Activated T-helper 2 cell treated with anti-CD3 and anti-CD28 coated beads, Interferon-gamma antibody, Interleukin-2, Interleukin-4, amounts not matched to agents 10 μg/mL and 5 μg/mL and 100 μg/mL, durations not matched to agents 14 hours and 24 hours and 36 hours (primary cell): ENCODE measurements around the gene POU2AF1. TPM values are rescaled to one million over a fixed set of nuclear protein-coding genes. Genes with fewer than 3 reads are reported as not detected.
"Not testable (repeated sequence)": the region's sequence is repeated elsewhere in the genome, so short reads cannot be mapped to it uniquely, and the experiment has no call there.

Experiments
- DNase-seq: peaks from one replicate; pipeline ENCODE4 v3.0.0; 2021; ENCODE audit warnings: low spot score
- H3K27ac Mint-ChIP-seq: one replicate; pipeline ENCODE4 v1.8.0; 2021; ENCODE audit warnings: mixed read lengths
- H3K27me3 Mint-ChIP-seq: one replicate; pipeline ENCODE4 v1.8.0; 2021; ENCODE audit warnings: low read depth, mixed read lengths
- H3K36me3 Mint-ChIP-seq: one replicate; pipeline ENCODE4 v1.8.0; 2021; ENCODE audit warnings: low read depth, mixed read lengths
- H3K4me1 Mint-ChIP-seq: one replicate; pipeline ENCODE4 v1.8.0; 2021; ENCODE audit warnings: low read depth, mixed read lengths
- H3K4me3 Mint-ChIP-seq: one replicate; pipeline ENCODE4 v1.8.0; 2021; ENCODE audit warnings: low read depth, mild to moderate bottlenecking, moderate library complexity, mixed read lengths
- H3K9me3 Mint-ChIP-seq: one replicate; pipeline ENCODE4 v1.8.0; 2021; ENCODE audit warnings: mixed read lengths
- intact Hi-C: fragments of 100-400 bp; cut with micrococcal nuclease; formaldehyde crosslinking; loops from one replicate; pipeline ENCODE4 v1.15.1; 2023
- total RNA-seq: library from RNA; stranded (reverse); gene quantifications from 2 replicates; pipeline ENCODE4 v1.2.3, GENCODE V29; 2022

The POU2AF1 gene
- total RNA-seq, 1 donor from 2014 or later = 35.2 TPM

- Mint-ChIP-seq H3K9me3 (no peaks in the 10 kb centered on the region), H3K27me3 (peaks cover 9% of the 10 kb centered on the region), H3K4me1 (no peaks in the 10 kb centered on the region), H3K36me3 (no peaks in the 10 kb centered on the region), H3K4me3 (no peak overlapping the region), H3K27ac (no peak overlapping the region)
- intact Hi-C loops = no loop called here
- DNase-seq = no peak
Observed at GRCh38 chr11:111322534-111322933, 56.5 kb downstream of the POU2AF1 start.

GRCh38 chr11:111320728-111321568 is 58.1 kb downstream of the POU2AF1 start:
- DNase-seq = no peak
- no peaks in the 10 kb centered on the region for H3K36me3 Mint-ChIP-seq
- H3K9me3 Mint-ChIP-seq = no peaks in the 10 kb centered on the region
- H3K4me1 Mint-ChIP-seq = no peaks in the 10 kb centered on the region
- no peak overlapping the region for H3K27ac Mint-ChIP-seq
- H3K4me3 Mint-ChIP-seq = no peak overlapping the region
- peaks cover 10% of the 10 kb centered on the region for H3K27me3 Mint-ChIP-seq
- intact Hi-C loops = no loop called here

- H3K9me3 Mint-ChIP-seq, H3K27me3 Mint-ChIP-seq, H3K27ac Mint-ChIP-seq, H3K4me3 Mint-ChIP-seq, DNase-seq, intact Hi-C loops, H3K4me1 Mint-ChIP-seq, H3K36me3 Mint-ChIP-seq: not testable (repeated sequence)
Observed at GRCh38 chr11:111320199-111320598, 58.9 kb downstream of the POU2AF1 start.

GRCh38 chr11:111319296-111319695 is 59.8 kb downstream of the POU2AF1 start:
- H3K27me3 Mint-ChIP-seq = peaks cover 13% of the 10 kb centered on the region
- H3K36me3 Mint-ChIP-seq = no peaks in the 10 kb centered on the region
- H3K9me3 Mint-ChIP-seq = no peaks in the 10 kb centered on the region
- H3K4me3 Mint-ChIP-seq = no peak overlapping the region
- intact Hi-C loops = no loop called here
- DNase-seq = no peak
- no peaks in the 10 kb centered on the region for H3K4me1 Mint-ChIP-seq
- H3K27ac Mint-ChIP-seq = no peak overlapping the region

GRCh38 chr11:111312076-111312475 is 67.0 kb downstream of the POU2AF1 start:
- no peaks in the 10 kb centered on the region for H3K36me3 Mint-ChIP-seq
- no peaks in the 10 kb centered on the region for H3K4me1 Mint-ChIP-seq
- H3K27me3 Mint-ChIP-seq = peaks cover 20% of the 10 kb centered on the region
- DNase-seq = no peak
- no peak overlapping the region for H3K4me3 Mint-ChIP-seq
- intact Hi-C loops = no loop called here
- peaks cover 4% of the 10 kb centered on the region for H3K9me3 Mint-ChIP-seq
- no peak overlapping the region for H3K27ac Mint-ChIP-seq

GRCh38 chr11:111310723-111311122 is 68.4 kb downstream of the POU2AF1 start:
- Mint-ChIP-seq H3K4me3 (no peak overlapping the region), H3K4me1 (no peaks in the 10 kb centered on the region), H3K9me3 (peaks cover 4% of the 10 kb centered on the region), H3K36me3 (no peaks in the 10 kb centered on the region), H3K27ac (no peak overlapping the region), H3K27me3 (peaks cover 29% of the 10 kb centered on the region)
- intact Hi-C loops = no loop called here
- no peak for DNase-seq

GRCh38 chr11:111310088-111310487 is 69.0 kb downstream of the POU2AF1 start:
- Mint-ChIP-seq H3K9me3 (peaks cover 4% of the 10 kb centered on the region), H3K4me1 (no peaks in the 10 kb centered on the region)

GRCh38 chr11:111309215-111309915 is 69.7 kb downstream of the POU2AF1 start:
- Mint-ChIP-seq H3K4me1 (no peaks in the 10 kb centered on the region), H3K27me3 (peaks cover 33% of the 10 kb centered on the region), H3K27ac (no peak overlapping the region), H3K36me3 (no peaks in the 10 kb centered on the region), H3K9me3 (peaks cover 4% of the 10 kb centered on the region), H3K4me3 (no peak overlapping the region)
- intact Hi-C loops = no loop called here
- no peak for DNase-seq

More at GRCh38 chr11:111310088-111310487, 69.0 kb downstream of the POU2AF1 start:
- H3K27ac Mint-ChIP-seq = no peak overlapping the region
- H3K27me3 Mint-ChIP-seq = peaks cover 33% of the 10 kb centered on the region
- intact Hi-C loops = no loop called here
- no peak for DNase-seq
- H3K4me3 Mint-ChIP-seq = no peak overlapping the region
- H3K36me3 Mint-ChIP-seq = no peaks in the 10 kb centered on the region

- Mint-ChIP-seq H3K4me1 (no peaks in the 10 kb centered on the region), H3K36me3 (no peaks in the 10 kb centered on the region), H3K9me3 (peaks cover under 1% of the 10 kb centered on the region), H3K27ac (no peak overlapping the region), H3K4me3 (no peak overlapping the region), H3K27me3 (peaks cover 32% of the 10 kb centered on the region)
- intact Hi-C loops = no loop called here
- no peak for DNase-seq
Observed at GRCh38 chr11:111308140-111308539, 70.9 kb downstream of the POU2AF1 start.

GRCh38 chr11:111307472-111308108 is 71.5 kb downstream of the POU2AF1 start:
- Mint-ChIP-seq H3K27me3 (peaks cover 36% of the 10 kb centered on the region), H3K36me3 (no peaks in the 10 kb centered on the region), H3K9me3 (no peaks in the 10 kb centered on the region), H3K4me1 (no peaks in the 10 kb centered on the region), H3K4me3 (no peak overlapping the region), H3K27ac (no peak overlapping the region)
- no peak for DNase-seq
- intact Hi-C loops = no loop called here

- DNase-seq = no peak
- Mint-ChIP-seq H3K4me1 (no peaks in the 10 kb centered on the region), H3K36me3 (no peaks in the 10 kb centered on the region), H3K27ac (no peak overlapping the region), H3K9me3 (no peaks in the 10 kb centered on the region), H3K27me3 (peaks cover 47% of the 10 kb centered on the region), H3K4me3 (no peak overlapping the region)
- intact Hi-C loops = no loop called here
Observed at GRCh38 chr11:111306321-111306720, 72.8 kb downstream of the POU2AF1 start.

- Mint-ChIP-seq H3K9me3 (no peaks in the 10 kb centered on the region), H3K27ac (no peak overlapping the region), H3K4me1 (no peaks in the 10 kb centered on the region), H3K36me3 (no peaks in the 10 kb centered on the region), H3K27me3 (peaks cover 51% of the 10 kb centered on the region), H3K4me3 (no peak overlapping the region)
- no peak for DNase-seq
- intact Hi-C loops = no loop called here
Observed at GRCh38 chr11:111305876-111306275, 73.2 kb downstream of the POU2AF1 start.
